GM18870 (cell line): ENCODE measurements around the gene ADAMTSL3.
"Not testable (repeated sequence)": the region's sequence is repeated elsewhere in the genome, so short reads cannot be mapped to it uniquely, and the experiment has no call there.

Experiments used
- ATAC-seq: cut with Tn5 transposase; IDR thresholded peaks from one replicate; pipeline ENCODE4 v1.9.1; 2021; ENCODE audit warnings: moderate library complexity; ENCODE audit not compliant: unreplicated experiment

Gene ADAMTSL3

DNA sequence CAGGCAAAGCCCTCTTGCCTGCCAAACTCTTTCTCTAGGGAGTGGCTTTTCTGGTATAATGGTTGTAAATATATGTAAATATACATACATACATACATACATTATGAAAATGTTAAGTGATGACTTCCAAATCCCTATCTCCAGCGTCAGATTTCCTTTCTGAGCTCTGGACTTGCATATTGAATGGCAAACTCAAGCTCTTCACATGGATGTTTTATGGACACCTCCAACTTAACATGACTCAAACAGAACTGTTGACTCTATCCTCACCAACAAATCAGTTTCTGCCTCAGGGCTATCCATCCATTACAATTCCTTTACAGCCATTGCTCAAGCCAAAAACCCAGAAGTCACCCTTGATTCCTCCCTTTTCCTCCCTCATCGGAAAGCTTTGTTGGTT lies 45.1 kb downstream of the ADAMTSL3 start:
- ATAC-seq: no peak

DNA sequence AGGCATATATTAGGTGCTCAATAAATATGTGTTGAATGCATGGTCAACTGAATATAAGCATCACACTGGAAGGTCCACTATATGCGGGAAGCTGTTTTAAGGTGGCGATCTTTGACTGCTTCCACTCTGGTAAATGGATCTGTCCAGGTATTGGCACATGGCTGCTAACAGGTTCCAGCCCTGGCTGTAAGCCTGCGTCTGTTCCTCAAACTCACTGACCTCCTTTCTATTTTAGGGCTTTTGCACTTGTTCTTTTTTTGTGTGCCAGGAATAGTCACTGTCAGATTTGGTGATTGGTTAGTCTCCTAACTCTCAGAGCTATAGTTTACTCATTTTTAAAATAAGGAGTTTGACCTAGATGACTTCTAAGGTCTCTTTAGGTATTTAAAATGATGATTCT lies 46.2 kb downstream of the ADAMTSL3 start:
- no peak for ATAC-seq

DNA sequence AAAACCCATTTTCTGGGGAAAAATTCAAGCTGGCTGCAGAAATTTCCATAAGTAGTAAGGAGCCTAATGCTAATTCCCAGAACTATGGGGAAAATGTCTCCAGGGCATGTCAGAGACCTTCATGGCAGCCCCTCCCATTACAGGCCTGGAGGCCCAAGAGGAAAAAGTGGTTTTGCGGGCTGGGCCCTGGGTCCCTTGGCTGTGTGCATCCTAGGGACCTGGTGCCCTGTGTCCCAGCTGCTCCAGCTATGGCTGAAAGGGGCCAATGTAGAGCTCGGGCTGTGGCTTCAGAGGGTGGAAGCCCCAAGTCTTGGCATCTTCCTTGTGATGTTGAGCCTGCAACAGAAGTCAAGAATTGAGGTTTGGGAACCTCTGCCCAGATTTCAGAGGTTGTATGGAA lies 48.4 kb downstream of the ADAMTSL3 start:
- ATAC-seq: not testable (repeated sequence)

DNA sequence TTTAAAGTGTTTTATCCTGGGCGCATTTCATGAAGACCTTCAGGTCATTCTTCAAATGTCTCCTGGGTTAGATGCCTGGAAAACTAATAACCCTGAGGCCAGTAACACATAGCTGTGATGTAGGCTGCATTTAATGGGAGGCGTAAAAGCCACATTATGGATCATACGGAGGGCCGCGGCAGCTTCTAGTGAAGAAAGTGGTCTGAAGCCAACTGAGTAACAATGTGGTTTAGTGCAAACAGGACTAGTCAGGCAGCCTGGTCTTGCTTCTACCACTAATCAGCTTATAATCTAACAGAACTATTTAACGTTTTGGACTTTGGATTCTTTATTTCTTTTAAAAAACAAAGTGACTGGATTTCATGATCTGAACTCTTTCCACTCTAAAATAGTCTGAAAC lies 54.4 kb downstream of the ADAMTSL3 start:
- no peak for ATAC-seq

DNA sequence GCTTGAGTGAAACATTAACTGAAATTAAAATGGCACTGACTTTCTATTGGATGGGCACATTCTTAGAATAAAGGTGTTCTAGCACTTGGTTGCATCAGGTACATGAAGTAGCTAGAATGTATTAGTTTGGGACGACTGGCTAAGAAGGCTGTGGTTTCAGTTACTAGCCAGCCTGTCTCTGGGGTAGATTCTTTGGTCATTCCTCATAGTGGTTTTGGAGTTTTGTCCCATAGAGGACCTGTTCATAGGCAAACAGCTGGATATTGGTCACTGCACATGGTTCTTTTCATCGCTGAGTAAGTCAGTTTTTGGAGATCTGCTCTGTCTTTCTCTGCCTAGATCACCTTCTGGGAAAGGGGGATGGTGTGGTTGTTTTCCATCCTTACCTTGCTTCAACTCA lies 55.3 kb downstream of the ADAMTSL3 start:
- no peak for ATAC-seq

DNA sequence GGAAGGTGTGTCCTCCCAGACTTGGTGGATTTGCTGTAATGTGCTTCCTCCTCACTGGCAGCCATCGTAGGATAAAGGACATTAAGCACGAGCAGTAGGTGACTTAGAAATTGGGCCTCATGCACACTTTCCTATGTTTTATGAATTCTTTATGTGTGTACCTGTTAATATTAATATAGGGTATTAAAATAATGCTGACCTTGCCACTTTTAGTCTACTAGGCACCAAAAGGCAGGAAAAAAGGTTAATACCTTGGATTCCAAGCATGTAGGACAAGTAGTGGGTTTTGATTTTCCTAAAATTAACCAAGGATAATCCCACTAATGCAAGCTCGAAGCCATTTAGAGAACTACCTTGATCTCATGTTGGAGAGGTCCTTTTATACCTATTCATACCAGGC lies 55.9 kb downstream of the ADAMTSL3 start:
- ATAC-seq: no peak

DNA sequence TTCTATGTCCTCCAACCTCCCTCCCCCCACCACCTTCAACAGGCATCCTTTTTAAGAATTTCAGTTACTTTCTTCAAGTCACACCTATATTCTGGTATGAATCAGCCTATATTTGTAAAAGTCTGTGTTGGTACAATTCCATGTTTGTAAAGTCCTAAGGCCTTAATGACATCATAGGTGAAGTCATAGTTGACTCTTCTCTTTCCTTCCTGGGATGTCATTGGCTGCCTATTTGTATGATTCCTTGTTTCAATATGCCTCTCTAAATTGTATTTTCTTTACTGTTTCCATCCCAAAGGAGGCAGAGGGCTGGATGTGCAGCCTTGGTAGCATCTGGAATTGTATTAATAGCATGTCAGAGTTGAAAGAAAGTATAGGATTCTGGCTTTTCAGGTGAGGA lies 56.5 kb downstream of the ADAMTSL3 start:
- no peak for ATAC-seq

DNA sequence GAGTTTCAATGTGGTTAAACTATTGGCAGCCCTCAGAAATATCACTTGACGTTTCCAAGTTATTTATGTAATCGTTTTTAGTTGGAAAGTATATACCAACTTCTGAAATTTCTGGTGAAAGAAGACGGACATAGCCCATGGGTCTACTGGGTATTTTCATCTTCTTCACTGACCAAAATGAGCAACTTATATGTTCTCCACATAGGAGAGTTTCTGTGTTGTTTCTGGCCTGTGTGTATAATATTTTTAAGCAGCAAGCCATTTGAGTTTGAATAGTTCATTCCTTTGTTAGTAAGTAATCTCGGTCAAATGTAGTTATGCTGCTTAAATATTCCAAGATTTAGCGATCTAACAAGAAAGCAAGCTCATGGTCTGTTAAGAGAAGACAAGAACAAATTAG lies 57.3 kb downstream of the ADAMTSL3 start:
- ATAC-seq: no peak

DNA sequence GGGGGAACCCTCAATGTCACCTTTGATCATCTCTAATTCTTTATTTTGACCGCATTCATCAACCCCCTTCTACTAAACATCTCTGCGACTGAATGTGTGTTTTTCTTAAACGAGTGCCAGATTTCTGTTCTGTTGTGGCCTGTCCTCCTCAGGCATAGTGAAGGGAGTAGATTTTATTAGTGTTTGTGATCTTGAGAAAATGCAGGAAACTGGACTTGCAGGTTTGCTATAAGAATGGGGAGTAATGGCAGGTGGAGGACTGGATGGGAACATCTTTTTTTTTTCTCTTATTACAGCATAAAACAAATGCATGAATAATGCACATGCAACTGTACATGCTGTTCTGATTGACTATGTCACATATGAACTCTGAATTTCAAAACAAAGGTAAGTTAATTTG lies 59.3 kb downstream of the ADAMTSL3 start:
- ATAC-seq: no peak

DNA sequence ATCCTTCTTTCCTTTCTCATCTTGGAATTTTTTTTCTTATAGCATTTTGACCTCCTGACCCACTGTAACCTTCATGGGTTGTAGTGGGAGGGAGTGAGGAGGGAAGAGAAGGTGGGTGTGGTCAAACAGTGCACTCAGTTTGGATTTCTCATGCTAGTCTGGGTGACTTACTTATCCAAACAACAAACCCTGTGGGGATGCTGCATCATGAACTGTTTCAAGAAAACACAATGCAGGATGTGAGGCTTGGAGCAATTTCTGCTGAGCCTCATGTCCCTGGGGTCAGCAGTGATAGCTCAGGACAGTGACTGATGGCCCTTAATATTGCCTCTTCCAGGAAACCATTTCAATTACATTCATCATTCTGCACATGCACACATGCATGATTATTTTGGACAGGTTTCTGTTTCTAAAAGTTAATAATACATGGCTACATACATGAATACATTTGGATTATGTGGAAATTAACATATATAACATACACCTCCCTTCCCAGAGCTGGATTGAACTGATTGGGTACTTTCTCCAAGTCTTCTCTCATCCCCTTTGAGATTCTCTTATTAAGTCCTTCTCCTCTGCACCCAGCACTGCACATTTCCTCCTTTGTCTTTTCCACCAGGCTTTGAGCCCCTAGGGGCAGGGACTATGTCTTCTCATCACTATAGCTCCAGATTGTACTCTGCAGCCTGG lies 61.2 kb downstream of the ADAMTSL3 start:
- ATAC-seq: no peak

DNA sequence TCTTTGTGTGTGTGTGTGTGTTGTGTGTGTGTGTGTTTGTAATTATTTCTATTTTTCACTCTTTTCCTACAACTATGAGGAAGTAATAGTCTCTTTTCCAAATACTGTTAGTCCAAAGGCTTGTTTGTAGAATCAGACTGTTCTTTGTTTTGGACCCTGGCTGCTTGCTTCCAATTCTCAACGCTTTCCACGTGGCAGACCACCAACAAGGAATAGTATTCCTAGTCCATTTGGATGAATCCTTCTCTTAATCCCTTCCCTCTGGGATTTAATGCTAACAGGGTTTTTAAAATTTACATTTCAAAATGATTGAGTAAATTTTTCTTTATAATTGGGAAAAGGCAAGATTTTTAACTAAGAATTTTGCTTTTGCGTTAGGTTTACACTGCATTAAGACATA lies 62.7 kb downstream of the ADAMTSL3 start:
- no peak for ATAC-seq

DNA sequence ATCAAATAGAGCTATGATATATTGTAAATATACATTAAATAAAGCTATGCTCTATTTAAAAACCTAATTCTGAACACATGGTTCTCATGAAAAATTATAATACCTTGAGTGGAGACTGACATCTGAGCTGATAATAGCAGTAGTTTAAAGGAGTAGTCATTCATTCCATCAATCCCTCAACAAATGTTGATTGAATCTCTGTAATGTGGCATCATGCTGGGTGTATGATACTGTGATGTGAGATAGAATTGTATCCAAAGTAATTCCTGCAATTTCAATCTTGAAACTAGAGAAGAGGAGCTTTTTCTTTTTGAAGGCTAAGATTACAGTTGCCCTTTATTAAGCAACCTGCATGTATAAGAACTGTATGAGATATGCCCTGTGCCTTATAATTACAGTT lies 63.1 kb downstream of the ADAMTSL3 start:
- no peak for ATAC-seq

DNA sequence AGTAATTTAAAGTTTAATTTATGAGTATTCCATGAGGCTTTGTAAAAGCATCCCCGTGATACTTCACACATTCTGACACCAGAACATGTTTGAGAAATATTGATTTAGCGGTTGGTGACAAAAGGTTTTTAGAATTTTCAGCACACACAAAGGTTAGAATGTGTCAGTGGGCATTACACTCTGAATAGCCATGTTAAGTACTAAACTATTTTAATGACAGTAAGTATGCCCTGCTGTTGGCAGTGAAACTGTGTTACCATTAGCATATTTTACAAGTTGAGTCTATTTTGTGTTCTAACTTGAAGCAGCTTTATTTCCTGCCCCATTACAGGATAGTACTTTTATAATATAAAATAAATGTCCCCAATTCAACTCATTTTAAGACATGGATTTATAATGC lies 66.5 kb downstream of the ADAMTSL3 start:
- ATAC-seq: no peak

DNA sequence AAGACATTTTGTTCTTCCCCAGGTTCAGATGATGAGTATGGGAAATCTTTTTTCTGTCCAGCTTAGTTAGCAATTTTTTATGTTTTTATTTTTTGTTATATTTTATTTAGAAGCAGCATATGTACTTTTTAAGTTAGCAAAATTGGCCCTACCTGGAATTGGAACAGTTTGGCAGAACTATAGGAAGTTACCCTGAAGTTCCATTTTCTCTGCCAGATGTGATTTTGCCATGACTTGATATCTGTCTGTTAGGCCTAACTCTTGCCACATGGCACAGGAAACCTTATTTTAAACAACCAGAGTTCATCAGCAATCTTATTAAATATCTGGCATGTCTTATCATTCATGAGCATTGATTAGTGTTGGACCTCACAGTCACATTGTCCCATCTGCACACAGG lies 67.1 kb downstream of the ADAMTSL3 start:
- ATAC-seq: no peak

DNA sequence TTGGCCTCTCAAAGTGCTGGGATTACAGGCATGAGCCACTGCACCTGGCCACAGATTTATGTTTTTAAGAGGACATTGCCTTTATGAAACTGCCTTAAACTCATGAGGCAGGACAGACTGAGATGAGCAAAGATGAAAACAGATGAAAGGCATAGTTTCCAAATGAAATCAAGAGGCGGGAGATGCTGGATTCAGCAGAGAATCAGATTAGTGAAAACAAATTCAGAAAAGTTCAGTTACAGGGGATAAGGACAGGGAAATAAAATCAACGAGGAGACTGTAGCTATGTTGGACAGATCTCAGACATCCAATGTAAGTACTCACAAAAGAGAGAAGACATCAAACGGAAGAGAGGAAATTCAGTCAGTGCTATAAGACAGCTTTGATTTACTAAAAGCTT lies 68.1 kb downstream of the ADAMTSL3 start:
- no peak for ATAC-seq

DNA sequence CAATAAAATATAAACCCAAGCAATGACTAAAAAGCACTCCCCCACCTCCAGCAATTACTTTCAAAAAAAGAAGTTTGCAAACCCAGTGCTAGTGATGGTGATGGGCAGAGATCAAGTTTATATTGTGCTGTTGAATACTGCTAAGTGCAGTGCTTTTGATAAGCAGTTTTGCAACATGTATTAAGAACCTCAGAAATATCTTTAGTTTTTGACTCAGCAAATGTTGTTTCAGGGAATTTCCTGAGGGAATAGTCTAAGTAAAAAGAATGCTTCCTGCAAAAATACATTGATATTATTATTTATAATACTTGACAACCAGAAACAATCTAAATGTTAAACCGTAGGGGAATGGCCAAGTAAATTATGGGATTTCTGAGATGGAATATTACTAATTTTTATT lies 69.3 kb downstream of the ADAMTSL3 start:
- ATAC-seq: no peak

DNA sequence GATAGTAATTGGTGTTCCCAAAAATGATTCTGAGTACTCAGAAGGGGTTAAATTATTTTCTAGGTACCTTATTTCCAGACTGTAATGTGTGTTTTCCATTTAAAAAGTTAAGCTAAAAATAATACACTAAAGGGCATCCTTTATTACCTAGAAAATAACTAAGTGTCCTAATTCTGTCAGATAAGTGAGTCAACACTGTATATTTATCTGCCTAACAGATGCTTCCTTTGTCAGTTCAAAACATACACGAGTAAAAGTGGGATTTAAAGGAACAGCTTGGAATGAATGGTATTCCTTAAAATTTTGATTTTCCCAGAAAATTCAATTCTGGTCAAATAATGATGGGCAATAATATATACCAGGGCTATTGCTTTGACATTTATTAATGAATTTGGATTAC lies 78.3 kb downstream of the ADAMTSL3 start:
- ATAC-seq: no peak

DNA sequence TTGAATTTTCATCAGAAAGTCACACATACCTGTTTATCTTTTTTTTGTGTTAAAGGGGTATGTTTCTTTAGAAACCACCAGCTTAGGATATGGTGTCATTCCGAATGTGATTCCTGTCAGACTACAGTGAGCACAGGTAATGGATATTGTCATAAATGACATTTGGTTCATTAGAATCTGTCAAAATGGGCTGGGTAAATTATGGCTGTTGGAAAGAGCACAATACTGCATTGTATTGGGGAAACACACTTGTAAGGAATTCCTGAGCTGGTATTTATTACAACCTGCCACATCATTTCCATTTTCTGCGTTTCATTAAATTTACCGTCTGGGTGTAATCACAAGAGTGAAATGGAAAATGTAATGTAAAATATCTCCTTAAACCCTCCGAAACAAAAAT lies 78.8 kb downstream of the ADAMTSL3 start:
- ATAC-seq: no peak

DNA sequence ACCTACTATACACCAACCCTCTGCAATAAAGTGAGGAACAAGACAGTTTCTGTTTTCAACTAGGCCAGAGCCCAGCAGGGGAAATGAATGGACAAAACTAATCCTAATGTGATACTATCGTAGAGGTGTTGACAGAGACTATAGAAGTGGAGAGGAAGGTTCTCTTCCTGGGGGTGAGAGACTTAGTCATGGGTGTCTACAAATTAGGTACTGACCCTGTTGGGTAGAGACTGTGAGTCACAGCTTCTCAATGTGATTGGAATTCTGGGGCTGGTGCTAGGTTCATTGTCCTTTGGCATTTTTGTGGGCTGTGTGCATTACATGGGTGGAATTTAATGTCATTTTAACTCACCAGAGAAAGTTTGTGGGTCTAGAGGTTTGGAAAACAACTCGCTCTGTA lies 79.3 kb downstream of the ADAMTSL3 start:
- no peak for ATAC-seq

DNA sequence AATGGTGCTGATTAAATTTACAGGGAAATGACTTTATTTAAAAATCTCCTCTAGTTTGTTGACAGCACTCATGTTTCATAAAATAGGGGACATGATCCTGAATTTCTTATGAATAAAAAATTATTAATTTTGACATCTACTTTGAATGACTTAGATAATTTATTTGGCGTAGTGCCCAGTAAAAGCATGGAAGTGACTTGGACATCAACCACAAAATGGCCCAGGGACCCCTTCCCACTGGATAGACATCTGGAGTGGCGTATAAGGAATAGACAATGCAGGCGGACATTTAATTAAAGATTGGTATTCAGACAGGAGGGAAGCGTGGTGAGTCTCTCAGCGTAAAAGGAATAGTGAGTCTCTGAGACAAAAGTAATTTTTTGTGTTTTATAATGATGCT lies 79.8 kb downstream of the ADAMTSL3 start:
- no peak for ATAC-seq

DNA sequence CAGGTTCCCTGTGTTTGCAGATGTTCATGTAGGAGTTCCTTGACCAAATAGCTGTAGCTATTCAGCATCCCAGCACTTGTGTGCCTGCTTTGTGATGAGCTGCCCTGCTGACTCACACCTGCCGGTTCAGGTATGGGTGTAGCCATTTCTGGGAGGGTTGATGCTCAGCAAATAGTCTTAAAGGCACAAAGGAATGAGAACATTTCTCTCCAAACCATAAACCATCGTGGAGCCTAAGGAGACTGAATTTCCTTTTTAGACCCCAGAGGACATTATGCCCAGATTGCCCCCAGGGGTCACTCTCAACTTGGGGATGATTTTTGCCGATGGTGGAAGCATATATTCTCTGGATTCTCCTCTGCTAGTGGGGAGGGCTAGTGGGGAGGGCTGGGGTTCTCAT lies 80.6 kb downstream of the ADAMTSL3 start:
- ATAC-seq: no peak

DNA sequence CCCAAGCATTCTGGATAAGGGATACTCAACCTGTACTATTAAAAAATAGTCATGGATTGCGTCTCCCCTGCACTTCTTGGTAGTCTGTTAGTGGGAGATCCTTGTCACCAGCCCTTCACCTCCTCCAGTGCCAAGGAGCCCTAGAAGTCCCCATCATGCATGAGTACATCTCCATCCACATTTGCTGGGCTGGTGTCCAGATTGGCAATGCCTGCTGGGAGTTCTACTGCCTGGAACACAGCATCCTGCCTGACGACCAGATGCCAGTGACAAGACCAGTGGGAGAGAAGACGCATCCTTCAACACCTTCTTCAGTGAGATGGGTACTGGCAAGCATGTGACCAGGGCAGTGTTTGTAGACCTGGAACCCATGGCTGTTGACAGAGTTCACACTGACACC lies 85.7 kb downstream of the ADAMTSL3 start:
- ATAC-seq: no peak

DNA sequence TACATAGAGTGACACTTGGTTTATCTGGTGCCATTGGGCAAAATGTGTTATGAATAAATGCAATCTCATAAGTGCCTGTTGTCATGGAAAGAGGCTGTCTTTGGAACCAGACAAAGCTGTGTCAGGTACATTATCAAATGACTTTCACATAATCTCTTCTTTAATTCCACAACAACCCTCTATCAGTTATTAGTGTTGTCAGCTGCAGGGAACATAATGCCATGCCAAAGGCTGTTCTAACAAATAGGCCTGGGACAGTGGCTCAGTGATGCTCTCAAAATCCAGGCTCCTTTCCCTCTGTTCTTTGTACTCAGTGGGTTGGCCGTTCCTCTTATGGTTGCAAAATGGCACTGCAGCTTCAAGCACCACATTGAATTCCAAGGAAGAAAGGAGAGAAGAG lies 91.8 kb downstream of the ADAMTSL3 start:
- ATAC-seq: no peak

DNA sequence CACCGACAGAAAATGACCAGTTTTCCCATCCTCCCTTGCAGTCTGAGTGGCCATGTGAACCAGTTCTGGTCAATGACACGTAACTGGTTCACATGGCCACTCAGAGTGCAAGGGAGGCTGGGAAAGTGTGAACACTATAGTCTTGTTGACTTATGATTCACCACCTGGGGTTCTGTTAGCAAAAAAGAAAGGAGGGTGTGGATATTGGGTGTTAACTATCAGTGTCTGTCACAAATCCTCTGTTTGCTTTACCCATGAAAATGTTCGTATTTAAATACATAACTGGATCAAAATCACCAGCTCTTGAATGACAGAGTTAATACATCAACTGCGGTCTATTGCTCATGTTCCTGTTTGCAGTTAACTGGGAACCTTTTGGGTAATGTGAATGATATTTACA lies 92.3 kb downstream of the ADAMTSL3 start:
- ATAC-seq: no peak
